Measurements from ENCODE around the gene SNX3.

SNX3 gene

DNA sequence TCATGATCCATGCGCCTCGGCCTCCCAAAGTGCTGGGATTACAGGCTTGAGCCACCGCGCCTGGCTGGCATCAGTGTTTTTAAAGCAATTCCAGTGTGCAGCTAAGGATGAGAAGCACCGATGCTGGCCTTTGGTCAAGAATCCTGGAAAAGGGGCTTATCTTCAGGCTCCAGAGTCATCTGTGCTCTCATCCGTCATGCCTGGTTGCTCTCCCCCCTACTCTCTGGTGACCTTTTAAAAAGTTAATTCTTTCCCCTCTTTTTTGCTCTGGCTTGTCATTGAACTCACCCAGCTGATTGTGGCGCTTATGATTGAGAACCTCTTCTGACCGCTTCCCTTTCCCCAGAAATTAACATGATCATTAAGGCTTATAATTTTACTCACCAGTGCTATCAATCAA is 66.3 kb downstream of the SNX3 start:
- ATAC-seq = no peak
- TF ChIP-seq, protein P1, sequence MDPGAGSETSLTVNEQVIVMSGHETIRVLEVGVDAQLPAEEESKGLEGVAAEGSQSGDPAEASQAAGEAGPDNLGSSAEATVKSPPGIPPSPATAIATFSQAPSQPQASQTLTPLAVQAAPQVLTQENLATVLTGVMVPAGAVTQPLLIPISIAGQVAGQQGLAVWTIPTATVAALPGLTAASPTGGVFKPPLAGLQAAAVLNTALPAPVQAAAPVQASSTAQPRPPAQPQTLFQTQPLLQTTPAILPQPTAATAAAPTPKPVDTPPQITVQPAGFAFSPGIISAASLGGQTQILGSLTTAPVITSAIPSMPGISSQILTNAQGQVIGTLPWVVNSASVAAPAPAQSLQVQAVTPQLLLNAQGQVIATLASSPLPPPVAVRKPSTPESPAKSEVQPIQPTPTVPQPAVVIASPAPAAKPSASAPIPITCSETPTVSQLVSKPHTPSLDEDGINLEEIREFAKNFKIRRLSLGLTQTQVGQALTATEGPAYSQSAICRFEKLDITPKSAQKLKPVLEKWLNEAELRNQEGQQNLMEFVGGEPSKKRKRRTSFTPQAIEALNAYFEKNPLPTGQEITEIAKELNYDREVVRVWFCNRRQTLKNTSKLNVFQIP (CRISPR knock-in tag; IDR thresholded peaks at IDR 0.05; ENCODE audit: borderline replicate concordance, low read depth) = no peak
- TF ChIP-seq GLIS3 (CRISPR knock-in tag; IDR thresholded peaks at IDR 0.05) (no peak), BACH2 (CRISPR knock-in tag; IDR thresholded peaks at IDR 0.05; ENCODE audit: borderline replicate concordance) (no peak), TOX (CRISPR knock-in tag; IDR thresholded peaks at IDR 0.05; ENCODE audit: borderline replicate concordance) (no peak), ZNF8 (CRISPR knock-in tag; IDR thresholded peaks at IDR 0.05) (no peak), CSDC2 (CRISPR knock-in tag; IDR thresholded peaks at IDR 0.05) (no peak), ARNTL (CRISPR knock-in tag; IDR thresholded peaks at IDR 0.05; ENCODE audit: borderline replicate concordance, low read depth) (no peak), ZNF70 (CRISPR knock-in tag; IDR thresholded peaks at IDR 0.05) (no peak), TCF4 (CRISPR knock-in tag; IDR thresholded peaks at IDR 0.05; ENCODE audit: borderline replicate concordance) (no peak), OSR1 (CRISPR knock-in tag; IDR thresholded peaks at IDR 0.05) (no peak), SNAI2 (CRISPR knock-in tag; IDR thresholded peaks at IDR 0.05) (no peak)
- TF ChIP-seq, protein P2, sequence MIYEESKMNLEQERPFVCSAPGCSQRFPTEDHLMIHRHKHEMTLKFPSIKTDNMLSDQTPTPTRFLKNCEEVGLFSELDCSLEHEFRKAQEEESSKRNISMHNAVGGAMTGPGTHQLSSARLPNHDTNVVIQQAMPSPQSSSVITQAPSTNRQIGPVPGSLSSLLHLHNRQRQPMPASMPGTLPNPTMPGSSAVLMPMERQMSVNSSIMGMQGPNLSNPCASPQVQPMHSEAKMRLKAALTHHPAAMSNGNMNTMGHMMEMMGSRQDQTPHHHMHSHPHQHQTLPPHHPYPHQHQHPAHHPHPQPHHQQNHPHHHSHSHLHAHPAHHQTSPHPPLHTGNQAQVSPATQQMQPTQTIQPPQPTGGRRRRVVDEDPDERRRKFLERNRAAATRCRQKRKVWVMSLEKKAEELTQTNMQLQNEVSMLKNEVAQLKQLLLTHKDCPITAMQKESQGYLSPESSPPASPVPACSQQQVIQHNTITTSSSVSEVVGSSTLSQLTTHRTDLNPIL (CRISPR knock-in tag; IDR thresholded peaks at IDR 0.05; ENCODE audit: low read depth) = no peak
- TF ChIP-seq, protein P3, sequence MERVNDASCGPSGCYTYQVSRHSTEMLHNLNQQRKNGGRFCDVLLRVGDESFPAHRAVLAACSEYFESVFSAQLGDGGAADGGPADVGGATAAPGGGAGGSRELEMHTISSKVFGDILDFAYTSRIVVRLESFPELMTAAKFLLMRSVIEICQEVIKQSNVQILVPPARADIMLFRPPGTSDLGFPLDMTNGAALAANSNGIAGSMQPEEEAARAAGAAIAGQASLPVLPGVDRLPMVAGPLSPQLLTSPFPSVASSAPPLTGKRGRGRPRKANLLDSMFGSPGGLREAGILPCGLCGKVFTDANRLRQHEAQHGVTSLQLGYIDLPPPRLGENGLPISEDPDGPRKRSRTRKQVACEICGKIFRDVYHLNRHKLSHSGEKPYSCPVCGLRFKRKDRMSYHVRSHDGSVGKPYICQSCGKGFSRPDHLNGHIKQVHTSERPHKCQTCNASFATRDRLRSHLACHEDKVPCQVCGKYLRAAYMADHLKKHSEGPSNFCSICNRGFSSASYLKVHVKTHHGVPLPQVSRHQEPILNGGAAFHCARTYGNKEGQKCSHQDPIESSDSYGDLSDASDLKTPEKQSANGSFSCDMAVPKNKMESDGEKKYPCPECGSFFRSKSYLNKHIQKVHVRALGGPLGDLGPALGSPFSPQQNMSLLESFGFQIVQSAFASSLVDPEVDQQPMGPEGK (CRISPR knock-in tag; IDR thresholded peaks at IDR 0.05; ENCODE audit: borderline replicate concordance) = no peak

DNA sequence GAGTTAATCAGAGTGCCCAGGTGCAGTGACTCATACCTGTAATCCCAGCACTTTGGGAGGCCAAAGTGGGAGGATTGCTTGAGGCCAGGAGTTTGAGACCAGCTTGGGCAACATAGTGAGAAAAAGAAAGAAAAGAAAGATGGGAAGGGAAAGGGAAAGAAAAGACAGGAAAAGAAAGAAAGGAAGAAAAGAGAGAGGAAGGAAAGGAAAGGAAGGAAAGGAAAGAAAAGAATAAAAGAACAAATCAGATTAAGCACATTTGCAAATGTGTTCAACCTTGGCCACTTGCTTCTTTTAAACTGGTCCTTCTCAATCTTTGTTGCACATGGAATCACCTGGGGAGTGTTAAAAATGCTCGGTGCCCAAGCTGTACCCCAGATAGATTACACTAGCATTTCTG is 67.0 kb downstream of the SNX3 start:
- TF ChIP-seq ZNF8 (CRISPR knock-in tag; IDR thresholded peaks at IDR 0.05) = no peak
- TF ChIP-seq PPARA (CRISPR knock-in tag; IDR thresholded peaks at IDR 0.05; ENCODE audit: borderline replicate concordance) = no peak
- TF ChIP-seq GLIS3 (CRISPR knock-in tag; IDR thresholded peaks at IDR 0.05) = no peak
- TF ChIP-seq ZFP30 (CRISPR knock-in tag; IDR thresholded peaks at IDR 0.05) = no peak
- TF ChIP-seq ZNF70 (CRISPR knock-in tag; IDR thresholded peaks at IDR 0.05) = no peak
- no peak for ATAC-seq

DNA sequence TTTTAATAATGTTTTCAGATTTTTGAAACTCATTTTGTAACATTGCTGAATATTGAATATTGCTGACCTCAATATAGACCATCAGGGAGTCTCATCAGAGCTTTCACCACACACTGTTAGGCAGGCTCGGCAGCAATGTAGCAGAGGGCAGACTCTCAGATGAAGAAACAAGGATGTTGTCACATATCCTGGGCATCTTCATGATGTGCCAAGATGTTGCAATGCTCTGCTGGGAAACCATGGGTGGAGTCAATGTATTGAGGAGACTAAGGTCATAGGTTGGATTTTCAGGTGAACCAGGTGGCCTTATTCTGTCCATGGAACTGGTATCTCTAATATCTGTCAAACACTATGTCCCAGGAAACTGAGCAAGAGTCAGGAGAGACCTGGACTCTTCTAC is 67.7 kb downstream of the SNX3 start:
- TF ChIP-seq, protein P4, sequence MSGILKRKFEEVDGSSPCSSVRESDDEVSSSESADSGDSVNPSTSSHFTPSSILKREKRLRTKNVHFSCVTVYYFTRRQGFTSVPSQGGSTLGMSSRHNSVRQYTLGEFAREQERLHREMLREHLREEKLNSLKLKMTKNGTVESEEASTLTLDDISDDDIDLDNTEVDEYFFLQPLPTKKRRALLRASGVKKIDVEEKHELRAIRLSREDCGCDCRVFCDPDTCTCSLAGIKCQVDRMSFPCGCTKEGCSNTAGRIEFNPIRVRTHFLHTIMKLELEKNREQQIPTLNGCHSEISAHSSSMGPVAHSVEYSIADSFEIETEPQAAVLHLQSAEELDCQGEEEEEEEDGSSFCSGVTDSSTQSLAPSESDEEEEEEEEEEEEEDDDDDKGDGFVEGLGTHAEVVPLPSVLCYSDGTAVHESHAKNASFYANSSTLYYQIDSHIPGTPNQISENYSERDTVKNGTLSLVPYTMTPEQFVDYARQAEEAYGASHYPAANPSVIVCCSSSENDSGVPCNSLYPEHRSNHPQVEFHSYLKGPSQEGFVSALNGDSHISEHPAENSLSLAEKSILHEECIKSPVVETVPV (CRISPR knock-in tag; IDR thresholded peaks at IDR 0.05) = no peak
- TF ChIP-seq, protein P2 (CRISPR knock-in tag; IDR thresholded peaks at IDR 0.05; ENCODE audit: low read depth) = no peak
- TF ChIP-seq BACH2 (CRISPR knock-in tag; IDR thresholded peaks at IDR 0.05; ENCODE audit: borderline replicate concordance) = no peak
- TF ChIP-seq, protein P5, sequence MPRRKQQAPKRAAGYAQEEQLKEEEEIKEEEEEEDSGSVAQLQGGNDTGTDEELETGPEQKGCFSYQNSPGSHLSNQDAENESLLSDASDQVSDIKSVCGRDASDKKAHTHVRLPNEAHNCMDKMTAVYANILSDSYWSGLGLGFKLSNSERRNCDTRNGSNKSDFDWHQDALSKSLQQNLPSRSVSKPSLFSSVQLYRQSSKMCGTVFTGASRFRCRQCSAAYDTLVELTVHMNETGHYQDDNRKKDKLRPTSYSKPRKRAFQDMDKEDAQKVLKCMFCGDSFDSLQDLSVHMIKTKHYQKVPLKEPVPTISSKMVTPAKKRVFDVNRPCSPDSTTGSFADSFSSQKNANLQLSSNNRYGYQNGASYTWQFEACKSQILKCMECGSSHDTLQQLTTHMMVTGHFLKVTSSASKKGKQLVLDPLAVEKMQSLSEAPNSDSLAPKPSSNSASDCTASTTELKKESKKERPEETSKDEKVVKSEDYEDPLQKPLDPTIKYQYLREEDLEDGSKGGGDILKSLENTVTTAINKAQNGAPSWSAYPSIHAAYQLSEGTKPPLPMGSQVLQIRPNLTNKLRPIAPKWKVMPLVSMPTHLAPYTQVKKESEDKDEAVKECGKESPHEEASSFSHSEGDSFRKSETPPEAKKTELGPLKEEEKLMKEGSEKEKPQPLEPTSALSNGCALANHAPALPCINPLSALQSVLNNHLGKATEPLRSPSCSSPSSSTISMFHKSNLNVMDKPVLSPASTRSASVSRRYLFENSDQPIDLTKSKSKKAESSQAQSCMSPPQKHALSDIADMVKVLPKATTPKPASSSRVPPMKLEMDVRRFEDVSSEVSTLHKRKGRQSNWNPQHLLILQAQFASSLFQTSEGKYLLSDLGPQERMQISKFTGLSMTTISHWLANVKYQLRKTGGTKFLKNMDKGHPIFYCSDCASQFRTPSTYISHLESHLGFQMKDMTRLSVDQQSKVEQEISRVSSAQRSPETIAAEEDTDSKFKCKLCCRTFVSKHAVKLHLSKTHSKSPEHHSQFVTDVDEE (CRISPR knock-in tag; IDR thresholded peaks at IDR 0.05) = no peak
- TF ChIP-seq ARNTL (CRISPR knock-in tag; IDR thresholded peaks at IDR 0.05; ENCODE audit: borderline replicate concordance, low read depth) = no peak
- no peak for TF ChIP-seq ZNF8 (CRISPR knock-in tag; IDR thresholded peaks at IDR 0.05)
- TF ChIP-seq PPARA (CRISPR knock-in tag; IDR thresholded peaks at IDR 0.05; ENCODE audit: borderline replicate concordance) = no peak
- ATAC-seq = no peak

Measured in SK-N-SH treated with all-trans-retinoic acid at 6 μM for 48 hours (cell line).